Jurkat, Clone E6-1 (cell line): Measurements from ENCODE around the gene SMPD4.
"Not testable (repeated sequence)": the region's sequence is repeated elsewhere in the genome, so short reads cannot be mapped to it uniquely, and the experiment has no call there.

Experiments
- DNase-seq: peaks from one replicate; pipeline ENCODE4 v3.0.0-alpha.2; 2011; ENCODE audit warnings: low read depth, low spot score
- H3K4me3 ChIP-seq: 2 replicates; pipeline ENCODE4 v1.5.1; 2011; ENCODE audit warnings: mild to moderate bottlenecking, low read length, control low read depth, moderate library complexity

The SMPD4 gene

DNA sequence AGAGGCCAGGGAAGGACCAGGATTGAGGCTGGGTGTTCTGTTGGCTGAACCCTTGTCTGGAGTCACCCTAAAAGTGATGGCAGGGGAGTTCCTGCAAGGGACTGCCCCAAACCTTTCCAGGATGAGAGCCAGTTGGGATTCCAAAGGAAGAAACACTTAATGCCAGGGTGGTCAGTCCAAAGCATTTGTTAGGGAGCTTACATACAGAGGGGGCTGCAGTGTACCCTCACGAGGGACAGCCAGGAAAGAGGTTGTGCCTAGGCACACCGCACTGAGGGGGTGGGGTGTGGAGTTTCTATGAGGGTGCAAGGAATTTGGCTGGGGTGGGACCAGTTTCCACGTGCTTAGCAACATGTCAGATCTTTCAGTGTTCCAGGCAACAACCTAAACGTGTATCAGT, 7.6 kb upstream of the SMPD4 start:
- H3K4me3 ChIP-seq, DNase-seq: not testable (repeated sequence)

DNA sequence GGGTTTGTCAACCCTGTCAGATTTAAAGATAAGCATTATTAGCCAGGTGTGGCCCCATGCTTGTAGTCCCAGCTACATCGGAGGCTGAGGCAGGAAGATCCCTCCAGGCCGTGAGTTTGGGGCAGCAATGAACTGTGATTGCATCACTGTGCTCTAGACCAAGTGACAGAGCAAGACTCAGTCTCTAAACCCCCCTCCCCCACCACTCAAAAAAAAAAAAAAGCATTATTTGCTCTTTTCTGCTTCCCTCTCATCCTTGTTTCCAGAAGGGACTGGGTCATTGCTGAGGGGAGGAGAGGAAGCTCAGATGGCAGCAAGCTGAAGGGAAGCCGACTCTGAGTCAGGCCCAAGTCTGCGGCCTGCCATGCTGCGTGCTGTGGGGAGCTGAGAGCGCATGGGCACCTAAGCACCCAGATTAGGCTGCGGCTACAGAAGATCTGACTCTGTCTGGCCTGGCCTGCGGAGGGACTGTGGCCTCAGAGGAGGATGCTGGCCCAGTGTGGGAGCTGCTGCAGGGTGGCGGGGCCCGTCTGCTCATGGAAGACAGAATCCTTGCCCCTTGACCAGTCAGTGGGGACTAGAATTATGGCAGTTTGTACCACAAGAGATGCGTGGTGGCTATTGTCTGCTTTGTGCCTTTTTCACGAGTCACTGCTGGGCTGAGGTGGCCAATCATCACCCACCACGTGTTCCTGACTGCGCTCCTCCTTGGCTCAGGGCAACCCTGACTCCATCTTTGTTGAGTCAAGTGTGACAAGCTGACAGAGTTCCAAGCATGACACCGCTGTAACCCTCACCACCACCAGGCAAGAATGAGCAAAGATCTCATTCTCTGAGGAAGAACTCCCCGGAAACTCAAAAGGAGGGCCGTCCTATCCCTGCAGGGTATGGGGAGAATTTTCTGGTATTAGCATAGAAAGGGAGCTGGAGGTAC, 6.7 kb upstream of the SMPD4 start:
- not testable (repeated sequence) for DNase-seq, H3K4me3 ChIP-seq

- no peak overlapping the region for H3K4me3 ChIP-seq
- no peak for DNase-seq
These were observed 5.9 kb upstream of the SMPD4 start for GRCh38 chr2:130187268-130187667.

- DNase-seq, result no peak
- H3K4me3 ChIP-seq, result no peak overlapping the region
These were observed 5.0 kb upstream of the SMPD4 start for GRCh38 chr2:130186391-130186790.

- no peak overlapping the region for H3K4me3 ChIP-seq
- DNase-seq, result no peak
These were observed 4.5 kb upstream of the SMPD4 start for GRCh38 chr2:130185896-130186295.

- DNase-seq, result no peak
These were observed 4.0 kb upstream of the SMPD4 start for GRCh38 chr2:130185436-130185835.

DNA sequence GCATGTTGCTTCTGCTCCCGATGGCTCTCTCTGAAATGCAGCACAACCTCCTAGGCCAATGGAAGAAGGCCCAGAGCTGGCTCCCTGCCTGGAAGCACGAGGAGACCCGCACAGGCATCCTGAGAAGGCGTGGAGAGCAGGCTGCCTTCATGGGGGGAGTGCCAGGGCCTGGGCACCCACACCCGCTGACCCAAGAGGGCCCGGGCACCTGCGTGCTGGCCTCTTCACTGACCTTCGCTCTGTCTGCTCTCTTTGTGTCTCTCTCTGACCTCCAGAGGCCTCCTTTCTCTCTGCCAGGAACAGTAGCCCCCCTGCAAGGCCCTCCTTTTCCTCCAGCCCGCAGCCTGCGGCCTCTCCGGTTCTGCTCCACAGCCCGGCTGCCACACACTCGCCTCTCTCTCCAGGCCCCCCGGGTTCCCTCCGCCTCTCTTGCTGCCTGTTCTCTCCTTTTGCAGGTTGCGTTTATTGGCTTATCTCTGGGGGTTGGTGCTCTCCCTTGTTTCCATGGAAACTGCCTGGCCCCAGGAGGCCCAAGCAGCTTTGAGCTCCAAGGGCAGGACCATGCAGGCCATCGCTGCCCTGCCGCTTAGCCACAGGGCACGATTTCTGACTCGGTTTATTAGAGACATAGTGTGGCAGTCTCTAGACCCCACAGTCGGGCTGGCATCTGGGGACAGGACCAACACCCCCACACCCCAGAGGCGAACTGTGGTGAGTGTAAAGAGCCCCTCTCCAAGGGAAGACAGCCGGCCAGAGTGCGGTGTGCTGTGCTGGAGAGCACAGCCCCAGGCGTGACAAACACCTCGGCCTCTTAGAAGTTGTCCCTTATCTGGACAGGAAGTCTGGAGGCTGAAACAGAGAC, 2.3 kb upstream of the SMPD4 start:
- no peak for DNase-seq
- peak overlapping the region; percentile 94 for H3K4me3 ChIP-seq

More at GRCh38 chr2:130185436-130185835, 4.0 kb upstream of the SMPD4 start:
- no peak overlapping the region for H3K4me3 ChIP-seq

DNA sequence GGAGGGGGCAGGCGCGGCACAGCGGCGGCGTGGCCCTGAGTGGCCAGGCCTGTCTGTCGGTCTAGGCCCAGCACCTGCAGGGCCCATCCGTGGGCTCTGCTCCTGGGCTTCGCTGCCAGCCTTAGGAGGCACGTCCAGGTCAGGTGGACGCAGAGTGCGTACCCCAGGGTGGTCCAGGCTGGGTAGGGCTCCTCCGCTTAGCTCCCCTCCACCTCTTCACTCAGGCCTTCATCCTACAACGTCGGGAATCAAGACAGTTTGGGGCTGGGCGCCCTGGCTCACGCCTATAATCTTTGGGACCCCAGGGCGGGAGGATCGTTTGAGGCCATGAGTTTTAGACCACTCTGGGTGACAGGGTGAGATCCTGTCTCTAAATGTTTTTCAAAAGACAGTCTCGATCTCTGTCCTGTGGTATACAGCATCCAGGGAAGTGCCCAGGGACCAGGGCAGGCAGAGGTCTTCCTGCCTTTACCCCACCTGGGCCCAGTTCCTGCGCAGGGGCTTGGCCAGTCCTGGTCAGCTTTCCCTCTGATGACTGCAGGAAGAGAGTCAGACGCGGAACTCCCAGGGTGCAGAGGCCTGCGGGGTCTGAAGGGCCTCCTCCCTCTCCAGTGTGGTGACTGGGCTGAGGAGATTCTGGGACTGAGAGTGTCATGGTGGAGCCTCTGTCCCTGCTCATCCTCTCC, 1.6 kb upstream of the SMPD4 start:
- not testable (repeated sequence) for DNase-seq
- peak overlapping the region; percentile 94 for H3K4me3 ChIP-seq

DNA sequence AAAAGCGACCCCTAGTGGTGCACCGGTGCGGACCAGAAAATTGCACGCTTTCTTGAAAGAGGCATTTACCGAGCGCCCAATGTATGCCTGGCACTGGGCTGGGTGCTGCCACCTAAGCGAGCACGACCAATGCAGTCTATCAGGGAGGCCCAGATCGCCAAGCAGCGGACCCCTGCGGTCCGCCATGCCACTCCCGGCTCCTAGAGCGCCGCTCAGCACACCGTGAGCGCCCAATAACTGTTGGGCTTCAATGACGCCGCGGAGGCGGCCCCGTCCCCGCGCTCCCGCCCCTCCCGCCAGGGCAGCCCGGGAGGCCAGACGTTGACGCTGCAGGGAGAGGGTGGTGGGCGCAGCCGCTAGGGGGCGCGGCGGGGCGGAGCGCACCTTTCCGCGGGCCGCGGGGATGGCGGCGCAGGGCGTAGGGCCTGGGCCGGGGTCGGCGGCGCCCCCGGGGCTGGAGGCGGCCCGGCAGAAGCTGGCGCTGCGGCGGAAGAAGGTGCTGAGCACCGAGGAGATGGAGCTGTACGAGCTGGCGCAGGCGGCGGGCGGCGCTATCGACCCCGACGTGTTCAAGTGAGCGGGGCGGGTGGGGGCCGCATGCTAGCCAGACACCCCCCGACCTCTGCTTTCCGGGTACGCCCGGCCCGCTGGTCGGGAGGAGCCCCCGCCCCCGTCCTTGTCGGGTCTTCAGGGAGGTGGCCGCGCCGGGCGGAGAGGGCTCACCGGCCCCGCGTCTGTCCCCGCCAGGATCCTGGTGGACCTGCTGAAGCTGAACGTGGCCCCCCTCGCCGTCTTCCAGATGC, 679 bp upstream of the SMPD4 start, which contains the start of gene MZT2B:
Gene MZT2B (plus strand): TSS at position 383 of the 803 bp plus-strand sequence. CDS start 21 bp downstream, at position 404.
- peak within 1 kb of the TSS; percentile 94 for H3K4me3 ChIP-seq
- DNase-seq, result peak; percentile 78

DNA sequence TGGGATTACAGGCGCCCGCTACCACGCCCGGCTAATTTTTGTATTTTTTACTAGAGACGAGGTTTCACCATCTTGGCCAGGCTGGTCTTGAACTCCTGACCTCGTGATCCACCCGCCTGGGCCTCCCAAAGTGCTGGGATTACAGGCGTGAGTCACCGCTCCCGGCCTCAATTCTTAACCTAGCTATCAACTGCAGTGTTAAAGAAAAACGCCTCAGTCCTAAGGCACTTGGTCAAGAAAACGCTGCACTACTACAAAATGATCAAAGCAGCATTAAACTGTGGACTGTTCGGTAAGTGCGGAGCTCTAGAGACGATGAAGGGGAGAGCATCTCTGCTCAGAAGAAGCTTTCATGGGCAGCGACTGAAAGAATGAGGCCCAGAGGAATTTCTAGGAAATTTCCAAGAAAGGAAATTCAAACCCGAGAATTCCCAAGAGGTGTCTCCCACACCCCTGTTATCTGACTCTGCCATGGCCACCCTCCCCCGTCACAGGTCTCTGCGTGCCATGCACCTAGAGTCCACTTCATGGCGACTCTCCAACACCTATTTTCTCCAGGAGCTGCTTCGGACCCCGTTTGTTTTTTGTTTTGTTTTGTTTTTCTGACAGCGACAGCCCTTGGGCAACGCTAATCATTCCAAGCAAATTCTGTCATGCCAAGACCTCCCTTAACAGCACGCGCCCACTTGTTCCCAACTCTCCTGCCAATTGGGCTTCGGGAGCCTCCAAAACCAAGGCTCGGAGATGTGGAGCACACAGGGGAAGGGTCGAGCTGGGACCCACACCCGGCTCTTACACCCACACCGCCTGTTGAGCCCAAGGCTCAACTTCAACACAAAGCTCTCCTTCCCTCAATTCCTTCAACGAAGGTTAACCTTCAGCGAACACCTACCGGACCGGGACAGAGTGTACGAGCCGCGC, 738 bp downstream of the SMPD4 start:
- H3K4me3 ChIP-seq, result peak overlapping the region; percentile 94
- DNase-seq, result not testable (repeated sequence)

DNA sequence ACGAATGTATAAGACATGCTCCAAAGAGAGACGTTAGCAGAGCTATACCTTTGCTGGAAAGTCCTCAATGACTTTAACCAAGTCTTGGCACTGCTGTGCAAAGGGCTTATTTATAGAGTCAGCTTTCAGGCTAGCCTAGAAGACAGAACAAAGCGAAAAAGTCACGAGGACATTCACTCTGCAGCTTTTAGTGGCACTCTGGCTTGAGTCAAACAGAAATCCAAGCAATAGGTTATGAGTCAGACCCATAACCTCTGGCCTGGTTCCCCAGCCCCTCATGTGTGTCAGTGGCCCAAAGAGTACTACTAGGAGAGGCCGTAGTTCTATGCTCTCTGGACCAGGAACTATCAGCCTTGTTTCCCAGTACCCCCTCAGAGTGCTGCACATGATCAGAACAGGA, 6.5 kb downstream of the SMPD4 start:
- H3K4me3 ChIP-seq, DNase-seq: not testable (repeated sequence)

- no peak for DNase-seq
- no peak overlapping the region for H3K4me3 ChIP-seq
These were observed 11.5 kb downstream of the SMPD4 start for GRCh38 chr2:130169896-130170295.

GRCh38 chr2:130169163-130169562, 12.2 kb downstream of the SMPD4 start:
- H3K4me3 ChIP-seq, DNase-seq: not testable (repeated sequence)

DNA sequence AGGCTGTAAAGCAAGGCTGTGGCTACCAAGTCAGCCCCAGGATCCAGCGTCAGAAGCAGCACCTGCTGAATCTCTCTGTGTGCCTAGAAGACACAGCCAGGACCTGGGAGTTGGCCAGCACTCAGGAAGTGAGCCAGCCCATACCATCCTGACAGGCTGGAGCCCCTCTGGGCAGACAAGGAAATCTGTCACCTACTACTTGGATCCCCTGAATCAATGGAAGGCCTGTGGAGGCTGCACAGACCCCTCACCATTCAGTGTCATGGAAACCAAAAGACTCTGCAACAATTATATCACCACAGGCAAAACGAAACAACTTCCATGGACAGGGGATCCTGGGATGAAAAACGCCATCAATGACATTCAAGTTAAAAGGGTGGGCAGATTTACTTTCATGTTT, 14.8 kb downstream of the SMPD4 start:
- not testable (repeated sequence) for DNase-seq, H3K4me3 ChIP-seq

- no peak overlapping the region for H3K4me3 ChIP-seq
- no peak for DNase-seq
These were observed 15.9 kb downstream of the SMPD4 start for GRCh38 chr2:130165293-130166016.

DNA sequence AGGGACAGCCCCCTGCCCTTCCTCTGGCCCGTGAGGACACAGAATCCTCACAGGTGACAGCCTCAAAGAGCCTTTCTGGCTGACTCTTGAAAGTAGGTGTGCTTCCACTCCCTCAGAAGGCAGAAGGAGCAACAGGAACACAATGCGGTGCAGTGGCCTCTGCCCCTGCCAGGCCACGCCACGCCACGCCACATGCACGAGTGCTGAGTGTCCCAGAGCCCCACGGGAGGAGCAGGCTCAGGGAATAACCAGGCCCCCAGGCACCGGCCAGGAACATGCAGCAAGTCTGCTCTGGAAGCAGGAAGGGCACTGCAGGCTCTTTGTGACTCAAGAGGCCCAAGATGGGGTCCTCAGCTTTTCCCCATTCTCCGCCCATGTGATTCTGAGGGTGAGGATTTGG, 18.4 kb downstream of the SMPD4 start:
- no peak for DNase-seq
- no peak overlapping the region for H3K4me3 ChIP-seq

DNA sequence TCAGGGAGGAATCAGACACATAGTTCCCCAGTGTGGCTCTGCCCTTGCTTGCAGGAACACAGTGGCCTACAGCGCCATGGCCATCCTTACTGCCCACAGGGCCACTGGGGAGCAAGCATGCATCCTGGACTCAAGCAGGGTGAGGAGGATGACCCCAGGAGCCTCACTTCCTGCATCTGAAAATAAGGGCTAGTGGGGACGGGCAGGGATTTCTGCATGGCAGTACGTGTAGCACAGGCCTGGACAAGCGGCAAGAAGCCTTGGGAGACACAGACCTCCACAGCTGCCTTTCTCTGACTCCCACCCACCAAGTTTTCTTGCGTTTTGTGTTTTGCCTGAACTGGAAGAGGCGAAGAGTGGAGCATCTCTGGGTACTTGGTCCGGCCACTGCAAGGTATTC, 18.9 kb downstream of the SMPD4 start:
- not testable (repeated sequence) for DNase-seq

More for the DNA sequence above, 18.9 kb downstream of the SMPD4 start:
- H3K4me3 ChIP-seq, result not testable (repeated sequence)
